Type B pancreatic cell (in vitro differentiated cells): ENCODE data around the gene METTL8. TPM values are rescaled to one million over a fixed set of nuclear protein-coding genes. Genes with fewer than 3 reads are reported as not detected.

Source experiments
- DNase-seq: peaks from one replicate; pipeline ENCODE4 v3.0.0; 2021; ENCODE audit warnings: mixed read lengths; ENCODE audit not compliant: unreplicated experiment; ENCODE audit errors: extremely low spot score
- H3K27ac Mint-ChIP-seq: 2 replicates; pipeline ENCODE4 v1.8.0; 2021; ENCODE audit warnings: mild to moderate bottlenecking, mixed read lengths
- H3K27me3 Mint-ChIP-seq: 2 replicates; pipeline ENCODE4 v1.8.0; 2021; ENCODE audit warnings: mixed read lengths
- H3K36me3 Mint-ChIP-seq: 2 replicates; pipeline ENCODE4 v1.8.0; 2021; ENCODE audit warnings: mixed read lengths
- H3K4me1 Mint-ChIP-seq: one replicate; pipeline ENCODE4 v1.8.0; 2021; ENCODE audit warnings: mixed read lengths; ENCODE audit not compliant: unreplicated experiment
- H3K4me3 Mint-ChIP-seq: 2 replicates; pipeline ENCODE4 v1.8.0; 2021; ENCODE audit warnings: mild to moderate bottlenecking, mixed read lengths
- H3K9me3 Mint-ChIP-seq: 2 replicates; pipeline ENCODE4 v1.8.0; 2021; ENCODE audit warnings: mixed read lengths
- CTCF ChIP-seq: fragments of 200-600 bp; sonication (generic); conservative IDR thresholded peaks from 2 replicates; pipeline ENCODE4 v1.5.0; 2021; ENCODE audit warnings: antibody characterized with exemption, mild to moderate bottlenecking
- total RNA-seq: library from RNA; stranded (reverse); gene quantifications from 2 replicates; pipeline ENCODE4 v1.2.1, GENCODE V29; 2021; ENCODE audit warnings: low replicate concordance

METTL8 gene
- total RNA-seq, 1 donor from 2014 or later, result 30.4 TPM

DNA sequence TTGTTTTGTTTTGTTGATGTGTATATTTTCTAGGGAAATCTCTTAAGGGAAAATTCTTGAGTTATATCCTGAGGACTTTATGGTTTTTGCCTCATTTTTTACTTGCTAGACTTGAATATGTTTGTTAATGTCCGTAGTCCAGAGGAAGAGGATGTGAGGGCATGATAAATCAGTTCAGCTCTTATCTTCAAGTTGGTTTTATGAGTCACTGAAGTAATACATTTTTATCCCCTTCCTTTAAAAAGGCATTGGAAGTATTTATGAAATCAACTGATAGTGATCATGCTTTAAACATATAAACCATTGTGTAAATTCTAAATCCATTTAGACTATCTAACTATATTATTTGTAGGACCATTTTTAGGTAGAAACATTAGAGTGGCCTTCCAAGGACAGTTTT is 44.6 kb upstream of the METTL8 start:
- DNase-seq, result no peak
- H3K4me1 Mint-ChIP-seq, result no peaks in the 10 kb centered on the region
- no peak for TF ChIP-seq CTCF
- H3K27me3 Mint-ChIP-seq, result no peaks in the 10 kb centered on the region
- no peak overlapping the region for H3K27ac Mint-ChIP-seq
- H3K4me3 Mint-ChIP-seq, result no peak overlapping the region
- H3K36me3 Mint-ChIP-seq, result peaks cover 22% of the 10 kb centered on the region
- no peaks in the 10 kb centered on the region for H3K9me3 Mint-ChIP-seq

DNA sequence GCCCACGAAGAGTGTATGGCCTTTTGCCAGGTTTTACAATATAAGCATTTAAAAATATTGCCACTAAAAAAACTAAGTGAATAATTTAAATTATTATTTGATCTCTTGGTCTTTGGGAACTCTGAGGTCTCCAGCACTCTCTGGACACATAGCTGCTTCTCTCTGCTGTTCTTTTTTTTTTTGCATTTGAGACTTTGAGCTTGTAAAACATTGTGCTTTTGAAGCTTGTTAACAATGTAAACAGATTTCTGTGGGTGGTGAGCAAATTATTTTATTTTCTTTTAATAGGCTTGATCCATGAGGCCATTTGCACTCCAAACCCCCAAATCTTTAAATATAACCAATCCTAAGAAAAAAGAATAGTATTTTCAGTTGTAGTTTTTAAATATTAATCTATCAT is 42.2 kb upstream of the METTL8 start:
- H3K27me3 Mint-ChIP-seq, result no peaks in the 10 kb centered on the region
- H3K27ac Mint-ChIP-seq, result no peak overlapping the region
- peaks cover 16% of the 10 kb centered on the region for H3K36me3 Mint-ChIP-seq
- no peaks in the 10 kb centered on the region for H3K9me3 Mint-ChIP-seq
- no peak for DNase-seq
- no peaks in the 10 kb centered on the region for H3K4me1 Mint-ChIP-seq
- no peak overlapping the region for H3K4me3 Mint-ChIP-seq
- no peak for TF ChIP-seq CTCF

DNA sequence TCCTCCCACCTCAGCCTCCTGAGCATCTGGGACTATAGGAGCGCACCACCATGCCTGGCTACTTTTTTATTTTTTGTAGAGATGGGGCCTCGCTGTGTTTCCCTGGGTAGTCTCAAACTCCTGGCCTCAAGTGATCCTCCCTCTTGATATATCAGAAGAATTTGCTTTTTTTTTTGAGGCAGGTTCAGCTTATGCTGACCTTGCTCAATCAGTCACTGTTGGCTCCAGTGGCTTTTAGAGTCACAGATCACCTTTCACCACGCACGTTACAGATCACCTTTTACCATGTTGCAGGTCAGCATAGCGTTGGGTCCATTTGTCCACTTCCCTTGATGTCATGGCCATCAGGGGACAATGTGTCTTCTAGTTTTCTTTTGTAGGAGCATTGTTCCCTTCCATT is 36.3 kb upstream of the METTL8 start:
- no peak for DNase-seq
- H3K27ac Mint-ChIP-seq, result no peak overlapping the region
- H3K9me3 Mint-ChIP-seq, result no peaks in the 10 kb centered on the region
- H3K4me1 Mint-ChIP-seq, result no peaks in the 10 kb centered on the region
- H3K4me3 Mint-ChIP-seq, result no peak overlapping the region
- no peak for TF ChIP-seq CTCF
- peaks cover 23% of the 10 kb centered on the region for H3K36me3 Mint-ChIP-seq
- no peaks in the 10 kb centered on the region for H3K27me3 Mint-ChIP-seq

GRCh38 chr2:171469176-171469575 is 35.4 kb upstream of the METTL8 start:
- no peaks in the 10 kb centered on the region for H3K27me3 Mint-ChIP-seq
- no peak overlapping the region for H3K27ac Mint-ChIP-seq
- H3K4me3 Mint-ChIP-seq, result no peak overlapping the region
- H3K4me1 Mint-ChIP-seq, result no peaks in the 10 kb centered on the region
- TF ChIP-seq CTCF, result no peak
- peaks cover 18% of the 10 kb centered on the region for H3K36me3 Mint-ChIP-seq
- H3K9me3 Mint-ChIP-seq, result no peaks in the 10 kb centered on the region
- no peak for DNase-seq

GRCh38 chr2:171460537-171460936 is 26.7 kb upstream of the METTL8 start:
- DNase-seq, result no peak
- Mint-ChIP-seq H3K36me3 (peaks cover 22% of the 10 kb centered on the region), H3K4me3 (no peak overlapping the region), H3K9me3 (no peaks in the 10 kb centered on the region), H3K4me1 (no peaks in the 10 kb centered on the region), H3K27me3 (no peaks in the 10 kb centered on the region), H3K27ac (no peak overlapping the region)
- TF ChIP-seq CTCF, result no peak

- no peak for DNase-seq
- no peaks in the 10 kb centered on the region for H3K9me3 Mint-ChIP-seq
- no peaks in the 10 kb centered on the region for H3K27me3 Mint-ChIP-seq
- no peak overlapping the region for H3K4me3 Mint-ChIP-seq
- TF ChIP-seq CTCF, result no peak
- H3K4me1 Mint-ChIP-seq, result no peaks in the 10 kb centered on the region
- peaks cover 28% of the 10 kb centered on the region for H3K36me3 Mint-ChIP-seq
- no peak overlapping the region for H3K27ac Mint-ChIP-seq
Measured at GRCh38 chr2:171459498-171459897, 25.7 kb upstream of the METTL8 start.
